GM18511 (cell line): ENCODE results near the gene PNRC1.
A peak's percentile ranks its signal among the peaks of the same experiment; 100 is the strongest.
"Not testable (repeated sequence)": the region's sequence is repeated elsewhere in the genome, so short reads cannot be mapped to it uniquely, and the experiment has no call there.

Experiments
- ATAC-seq: cut with Tn5 transposase; IDR thresholded peaks from one replicate; pipeline ENCODE4 v1.9.1; 2021; ENCODE audit warnings: mild to moderate bottlenecking, moderate library complexity; ENCODE audit not compliant: unreplicated experiment

PNRC1 gene

DNA sequence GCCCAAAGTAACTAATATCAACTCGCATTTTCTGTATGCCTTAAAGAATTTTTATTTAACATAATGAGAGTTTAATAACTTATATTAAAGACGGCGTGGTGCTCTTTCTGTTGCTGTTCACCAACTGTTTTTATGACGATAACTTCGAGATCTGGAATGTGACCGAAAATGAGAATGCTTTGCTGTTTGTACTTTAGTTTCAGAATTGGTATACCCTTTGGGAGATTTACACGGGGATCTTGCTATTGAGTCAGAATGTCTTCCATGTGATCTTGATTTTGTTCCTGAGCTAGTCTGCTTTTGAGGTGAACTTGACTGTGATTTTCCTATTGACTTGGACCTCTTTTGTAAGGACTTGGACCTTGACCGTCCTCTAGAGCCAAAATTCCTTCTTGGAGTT, 17.9 kb downstream of the PNRC1 start:
- no peak for ATAC-seq

DNA sequence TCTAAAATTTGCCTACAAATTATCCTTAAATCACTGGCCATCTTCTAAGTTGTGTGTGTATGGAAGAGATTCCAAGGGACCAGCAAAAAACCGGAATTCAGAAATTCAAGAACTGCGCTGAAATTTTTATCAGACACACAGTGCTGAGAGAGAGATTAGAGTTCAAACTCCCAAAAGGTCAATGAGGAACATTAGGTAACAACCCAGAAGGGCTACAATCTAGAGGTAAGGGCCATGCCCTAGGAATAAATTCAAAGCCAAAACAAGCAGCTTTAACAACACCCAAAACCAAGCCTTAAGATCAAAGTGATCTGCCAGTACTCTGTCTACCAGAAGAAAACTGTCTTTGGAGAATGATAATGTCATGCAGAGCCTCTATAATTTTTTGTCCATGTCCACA, 19.6 kb downstream of the PNRC1 start:
- ATAC-seq, result no peak

DNA sequence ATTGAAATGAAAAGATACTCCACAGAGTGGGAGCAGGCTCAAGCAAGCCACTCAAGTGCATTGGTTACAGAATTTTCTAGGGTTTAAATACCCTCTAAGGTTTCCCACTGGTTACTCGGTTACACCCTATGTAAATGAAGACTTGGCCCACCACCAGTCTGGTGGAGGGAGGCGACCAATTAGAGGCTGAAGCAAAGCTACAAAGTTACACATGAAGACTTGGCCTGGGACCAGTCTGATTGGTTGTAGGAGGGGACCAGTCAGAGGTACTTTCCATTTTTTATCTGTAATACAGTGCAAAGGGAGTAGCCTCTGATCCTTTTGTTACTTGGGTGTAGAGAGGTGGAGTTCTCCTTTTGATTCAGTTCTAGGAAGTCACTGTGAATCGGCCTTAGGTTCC, 29.7 kb downstream of the PNRC1 start:
- ATAC-seq, result no peak

DNA sequence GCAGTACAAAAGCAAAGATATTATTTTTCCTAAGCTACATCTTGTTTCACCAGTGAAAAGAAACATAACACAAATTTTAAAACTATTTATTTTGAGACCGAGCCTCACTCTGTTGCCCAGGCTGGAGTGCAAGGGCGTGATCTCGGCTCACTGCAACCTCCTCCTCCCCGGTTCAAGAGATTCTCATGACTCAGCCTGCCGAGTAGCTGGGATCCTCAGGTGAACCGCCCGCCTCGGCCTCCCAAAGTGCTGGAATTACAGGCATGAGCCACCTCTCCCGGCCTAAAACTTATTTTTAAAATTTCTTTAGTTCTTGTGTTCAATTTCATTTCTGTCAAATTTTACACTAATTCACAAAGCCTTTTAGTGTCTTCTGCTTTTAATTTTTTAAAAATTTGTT, 31.4 kb downstream of the PNRC1 start:
- ATAC-seq, result no peak

DNA sequence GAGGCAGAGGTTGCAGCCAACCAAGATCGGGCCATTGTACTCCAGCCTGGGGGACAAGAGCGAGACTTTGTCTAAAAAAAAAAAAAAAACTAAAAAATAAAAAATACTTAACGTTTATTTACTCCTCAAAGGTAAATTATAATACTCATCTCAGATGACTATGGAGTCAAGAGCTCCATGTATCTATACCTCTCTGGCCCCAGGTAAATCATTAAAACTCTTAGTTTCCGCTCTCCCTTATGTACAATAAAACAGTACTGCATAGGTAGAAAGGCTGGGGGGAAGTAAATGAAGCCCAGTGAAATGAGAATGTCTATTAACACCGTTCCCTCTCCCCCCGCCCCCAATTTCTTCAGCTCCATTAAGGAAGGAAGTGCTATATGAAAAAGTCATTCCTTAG, 36.2 kb downstream of the PNRC1 start:
- no peak for ATAC-seq

DNA sequence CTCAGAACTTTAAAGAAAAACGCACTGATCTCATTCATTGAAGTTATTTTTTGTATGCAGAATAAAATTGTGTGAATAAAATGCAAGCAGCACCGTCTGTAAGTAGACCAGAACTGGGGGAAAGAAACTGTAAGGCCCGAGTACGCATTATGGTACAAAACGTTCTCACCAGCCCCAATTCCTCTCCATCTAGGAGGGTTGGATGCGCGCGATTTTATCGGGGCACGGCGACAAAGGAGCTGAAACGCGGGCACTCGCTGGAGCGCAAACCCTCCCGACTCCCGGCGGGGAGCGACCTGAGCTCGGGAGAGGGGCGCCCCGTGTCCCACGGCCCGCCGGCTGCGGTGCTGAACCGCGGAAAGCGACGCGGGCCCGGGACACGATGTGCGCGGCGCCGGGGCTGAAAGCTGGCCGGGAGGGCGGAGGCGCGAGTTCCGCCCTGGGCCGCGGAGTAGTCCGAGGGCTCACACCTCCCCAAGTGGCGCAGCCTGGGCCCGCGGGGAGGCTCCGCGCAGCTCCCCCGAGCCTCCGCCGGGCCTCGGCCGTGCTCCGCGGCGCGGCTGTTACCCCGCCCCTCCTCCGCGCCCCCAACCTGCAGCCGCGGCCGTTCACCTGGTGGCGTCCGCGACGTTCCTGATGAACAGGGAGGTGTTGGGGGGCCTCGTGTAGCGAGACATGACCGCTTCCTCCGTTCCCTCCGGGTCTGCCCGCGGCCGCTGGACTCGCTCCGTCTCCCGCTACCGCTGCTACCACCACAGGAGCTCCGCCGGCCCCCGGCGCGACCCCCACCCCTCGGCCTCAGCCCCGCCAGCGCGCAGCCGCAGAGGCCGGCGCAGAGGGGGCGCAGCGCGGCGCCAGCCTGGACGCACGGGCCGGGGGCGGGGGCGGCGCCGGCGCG, 36.9 kb downstream of the PNRC1 start, which contains the start of gene SRSF12:
Gene SRSF12, minus strand, starts transcription at position 861 of the 898 bp plus-strand sequence. Its CDS starts 184 bp downstream, at position 677.
- ATAC-seq, result peak; percentile 79

DNA sequence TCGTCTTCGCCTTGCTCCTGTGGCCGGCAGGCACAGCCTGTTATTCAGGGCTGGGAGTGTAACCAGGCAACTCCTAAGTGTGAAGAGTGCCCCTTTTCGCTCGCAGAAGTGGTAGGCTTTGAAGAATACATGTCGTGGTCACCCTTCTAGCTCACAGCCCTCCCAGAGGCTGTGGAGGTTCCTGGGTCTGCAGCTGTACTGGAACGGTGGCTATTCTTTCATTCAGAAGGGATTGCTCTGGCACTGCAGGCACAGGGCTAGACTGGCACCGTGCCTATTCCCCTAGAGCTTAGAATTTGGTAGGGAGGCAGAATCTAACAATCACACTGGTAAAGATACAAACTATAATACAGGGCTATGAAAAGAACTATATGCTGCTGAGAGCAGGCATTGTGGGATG, 38.4 kb downstream of the PNRC1 start:
- no peak for ATAC-seq

DNA sequence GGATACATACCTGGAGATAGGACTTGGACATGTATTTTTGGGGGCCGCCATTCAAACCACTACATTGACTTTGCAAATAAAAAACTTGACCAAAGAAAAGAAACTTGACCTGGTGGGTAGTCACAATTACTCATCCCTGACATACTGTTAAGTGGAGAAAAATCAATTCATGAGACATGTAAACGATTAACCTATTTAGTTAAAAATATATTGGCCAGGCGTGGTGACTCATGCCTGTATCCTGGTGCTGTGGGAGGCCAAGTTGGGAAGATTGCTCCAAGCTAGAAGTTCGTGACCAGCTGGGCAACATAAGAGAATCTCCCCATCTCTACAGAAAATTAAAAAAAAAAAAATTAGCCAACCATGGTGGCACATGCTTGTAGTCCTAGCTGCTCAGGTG, 39.8 kb downstream of the PNRC1 start:
- no peak for ATAC-seq

DNA sequence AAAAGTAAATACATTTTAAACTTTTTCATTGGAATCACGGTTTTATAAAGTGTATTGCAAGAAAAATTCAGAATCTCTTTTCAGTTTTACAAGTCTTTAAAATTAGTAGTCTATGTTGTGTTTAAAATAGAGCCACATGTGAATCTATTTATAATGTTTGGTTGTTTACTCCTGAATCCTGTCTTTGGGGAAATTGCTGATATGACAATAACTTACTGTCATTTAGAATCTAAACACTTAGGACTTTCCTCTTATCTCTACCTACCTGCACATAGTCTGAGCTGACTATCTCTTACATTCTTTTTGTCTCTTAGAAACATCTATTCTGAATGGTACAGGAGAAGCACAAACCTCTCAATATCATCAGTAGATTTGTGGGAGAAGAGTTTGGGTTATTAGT, 41.4 kb downstream of the PNRC1 start:
- no peak for ATAC-seq

DNA sequence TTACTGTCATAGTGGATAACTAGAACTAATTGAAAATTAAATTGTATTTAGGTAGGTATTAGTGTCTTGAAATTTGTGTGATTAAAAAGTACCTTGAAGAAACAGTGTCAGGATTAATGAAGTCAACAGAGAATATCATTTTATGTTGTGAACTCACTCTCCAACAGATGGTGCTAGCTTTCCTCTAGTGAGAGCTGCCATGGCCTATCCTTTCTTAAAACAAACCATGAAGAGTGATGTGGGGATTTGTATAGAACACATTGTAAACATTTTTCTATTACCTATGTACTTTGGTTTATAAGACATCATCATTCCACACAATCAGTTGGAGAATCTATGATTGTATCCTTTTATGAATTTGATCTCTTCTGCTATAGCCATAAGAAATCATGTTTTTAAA, 42.1 kb downstream of the PNRC1 start:
- no peak for ATAC-seq

DNA sequence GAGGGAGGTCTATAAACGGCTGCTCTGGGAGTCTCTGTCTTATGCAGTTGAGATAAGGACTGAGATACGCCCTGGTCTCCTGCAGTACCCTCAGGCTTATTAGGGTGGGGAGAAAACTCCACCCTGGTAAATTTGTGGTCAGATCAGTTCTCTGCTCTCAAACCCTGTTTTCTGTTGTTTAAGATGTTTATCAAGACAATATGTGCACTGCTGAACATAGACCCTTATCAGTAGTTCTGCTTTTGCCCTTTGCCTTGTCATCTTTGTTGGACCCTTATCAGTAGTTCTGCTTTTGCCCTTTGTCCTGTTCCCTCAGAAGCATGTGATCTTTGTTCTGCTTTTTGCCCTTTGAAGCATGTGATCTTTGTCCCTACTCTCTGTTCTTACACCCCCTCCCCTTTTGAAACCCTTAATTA, 47.7 kb downstream of the PNRC1 start:
- ATAC-seq, result not testable (repeated sequence)

DNA sequence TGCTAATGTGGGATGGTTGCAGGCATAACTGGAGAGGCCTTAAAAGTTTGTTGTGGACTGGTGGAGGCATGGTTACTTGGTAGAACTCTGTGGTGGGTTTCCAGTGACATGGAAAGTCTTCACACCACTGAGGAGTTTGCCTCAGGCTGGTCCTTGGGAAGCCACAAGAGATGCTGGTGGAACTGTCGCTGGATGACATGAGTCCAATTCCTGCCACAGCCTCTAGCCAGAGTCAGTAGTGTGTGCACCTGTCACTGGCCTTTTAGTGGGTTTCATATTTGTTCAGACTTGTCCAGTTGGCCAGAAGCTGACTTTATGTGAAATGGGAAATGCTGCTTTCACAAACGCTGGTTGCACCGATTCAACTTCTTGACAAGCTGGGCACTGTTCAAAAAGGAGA, 51.0 kb downstream of the PNRC1 start:
- ATAC-seq, result no peak

DNA sequence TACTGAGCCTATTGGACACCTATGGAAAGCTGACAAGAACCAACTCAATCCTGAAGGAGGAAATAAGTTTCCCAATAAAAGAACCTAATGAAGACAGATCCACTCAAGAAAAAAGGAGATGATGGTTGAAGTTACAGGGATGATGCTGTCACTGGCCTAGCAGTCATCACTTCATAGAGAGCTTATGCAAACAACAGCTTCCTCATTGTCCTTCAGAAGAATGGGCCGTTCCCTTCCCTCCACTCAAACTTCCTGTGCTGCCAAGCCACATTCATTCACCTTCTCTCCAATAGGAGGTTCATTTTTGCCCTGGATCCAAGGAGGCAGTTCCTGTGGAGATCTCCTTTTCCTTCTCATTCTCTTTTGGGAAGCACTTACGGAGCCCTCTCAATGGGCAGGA, 51.5 kb downstream of the PNRC1 start:
- no peak for ATAC-seq

DNA sequence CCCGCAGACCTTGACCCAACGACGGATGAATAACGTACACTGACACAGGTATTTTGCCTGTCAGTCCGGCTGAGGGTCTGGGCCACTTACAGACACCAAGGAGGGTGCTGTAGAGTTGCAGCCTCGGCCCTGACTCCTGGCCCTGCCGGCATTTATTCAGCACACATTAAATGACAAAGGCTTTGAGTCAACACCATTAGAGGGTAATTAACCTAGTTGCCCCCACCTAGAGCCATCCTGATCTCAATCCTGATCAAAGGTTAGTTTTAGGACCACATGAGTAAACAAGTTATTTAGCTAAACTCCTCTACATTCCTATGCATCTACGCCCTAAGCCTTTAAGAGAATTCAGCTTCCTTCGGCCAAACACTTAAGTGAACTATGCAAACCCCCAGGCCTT, 53.4 kb downstream of the PNRC1 start:
- ATAC-seq, result no peak

DNA sequence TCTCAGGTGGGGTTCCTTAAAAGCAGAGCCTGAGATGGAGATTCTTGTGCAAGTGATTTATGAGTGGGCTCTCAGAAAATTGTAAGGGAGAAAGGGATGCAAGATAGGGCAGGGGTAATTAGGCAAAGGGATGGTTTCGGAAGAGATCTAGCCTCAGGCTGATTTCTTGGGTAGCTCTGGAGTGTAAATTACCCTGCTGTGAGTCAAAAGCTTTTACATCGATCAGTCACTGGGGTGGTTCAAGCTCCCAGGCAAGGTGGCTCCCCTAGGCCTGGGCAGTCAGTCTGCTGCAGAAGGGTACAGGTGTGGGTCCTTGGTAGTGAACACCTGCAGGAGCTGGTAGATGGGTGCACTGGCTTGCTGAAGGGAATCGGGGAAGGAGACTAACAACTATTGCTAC, 54.2 kb downstream of the PNRC1 start:
- no peak for ATAC-seq
